Mesenteric fat pad (tissue), 1 donor: ENCODE results near the gene LRRC75B. TPM values are rescaled to one million over a fixed set of nuclear protein-coding genes. Genes with fewer than 3 reads are reported as not detected.

Experiments
- DNase-seq: peaks from one replicate; pipeline ENCODE4 v3.0.0-alpha.2; 2020; ENCODE audit warnings: low spot score
- total RNA-seq: library from RNA; stranded (reverse); fragmentation: NEBNext Ultra II Directional; extraction: Animal tissue kit (Norgen Biotek cat#: 25700); gene quantifications from one replicate; pipeline ENCODE4 v1.2.1, GENCODE V29; 2021
- donor health status: DM: yes; HTN: yes; CAD: no.

The LRRC75B gene
- total RNA-seq, 1 donor from 2014 or later: 6.0 TPM

- no peak for DNase-seq
Measured at GRCh38 chr22:24587948-24588347, 4.9 kb downstream of the LRRC75B start.

GRCh38 chr22:24587251-24587650 is 5.6 kb downstream of the LRRC75B start:
- DNase-seq: no peak

GRCh38 chr22:24585927-24586546 is 6.8 kb downstream of the LRRC75B start:
- DNase-seq: no peak

GRCh38 chr22:24585461-24585860 is 7.4 kb downstream of the LRRC75B start:
- DNase-seq: no peak

GRCh38 chr22:24584871-24585411 is 7.9 kb downstream of the LRRC75B start:
- DNase-seq: no peak

- DNase-seq: no peak
Measured at GRCh38 chr22:24584166-24584790, 8.6 kb downstream of the LRRC75B start.

- DNase-seq: no peak
Measured at GRCh38 chr22:24583221-24584165, 9.4 kb downstream of the LRRC75B start.

GRCh38 chr22:24582056-24582814 is 10.6 kb downstream of the LRRC75B start:
- no peak for DNase-seq

- DNase-seq: no peak
Measured at GRCh38 chr22:24580276-24580675, 12.6 kb downstream of the LRRC75B start.

GRCh38 chr22:24579258-24579601 is 13.6 kb downstream of the LRRC75B start:
- no peak for DNase-seq

GRCh38 chr22:24578355-24579257 is 14.3 kb downstream of the LRRC75B start:
- DNase-seq: no peak

- DNase-seq: no peak
Measured at GRCh38 chr22:24576778-24577177, 16.1 kb downstream of the LRRC75B start.

- no peak for DNase-seq
Measured at GRCh38 chr22:24571266-24571665, 21.6 kb downstream of the LRRC75B start.

- no peak for DNase-seq
Measured at GRCh38 chr22:24567668-24568067, 25.2 kb downstream of the LRRC75B start.

- no peak for DNase-seq
Measured at GRCh38 chr22:24566899-24567511, 25.9 kb downstream of the LRRC75B start.

GRCh38 chr22:24565077-24565476 is 27.8 kb downstream of the LRRC75B start:
- no peak for DNase-seq

- DNase-seq: no peak
Measured at GRCh38 chr22:24564376-24565058, 28.4 kb downstream of the LRRC75B start.

- DNase-seq: no peak
Measured at GRCh38 chr22:24563246-24563645, 29.6 kb downstream of the LRRC75B start.

GRCh38 chr22:24559471-24559870 is 33.4 kb downstream of the LRRC75B start:
- DNase-seq: no peak
